GM12875 (cell line): Measurements from ENCODE around the gene DDR1.

Source experiments
- H3K4me3 ChIP-seq: one replicate; pipeline ENCODE4 v1.5.1; 2011; ENCODE audit warnings: low read depth, low read length, control low read depth
- TF ChIP-seq, protein P1 (sequence below): IDR thresholded peaks from 2 replicates; pipeline ENCODE4 v1.5.1; 2011; ENCODE audit warnings: low read depth, mild to moderate bottlenecking, control low read depth, inconsistent platforms, low read length, moderate library complexity, borderline replicate concordance; ENCODE audit not compliant: insufficient read depth

Gene DDR1

DNA sequence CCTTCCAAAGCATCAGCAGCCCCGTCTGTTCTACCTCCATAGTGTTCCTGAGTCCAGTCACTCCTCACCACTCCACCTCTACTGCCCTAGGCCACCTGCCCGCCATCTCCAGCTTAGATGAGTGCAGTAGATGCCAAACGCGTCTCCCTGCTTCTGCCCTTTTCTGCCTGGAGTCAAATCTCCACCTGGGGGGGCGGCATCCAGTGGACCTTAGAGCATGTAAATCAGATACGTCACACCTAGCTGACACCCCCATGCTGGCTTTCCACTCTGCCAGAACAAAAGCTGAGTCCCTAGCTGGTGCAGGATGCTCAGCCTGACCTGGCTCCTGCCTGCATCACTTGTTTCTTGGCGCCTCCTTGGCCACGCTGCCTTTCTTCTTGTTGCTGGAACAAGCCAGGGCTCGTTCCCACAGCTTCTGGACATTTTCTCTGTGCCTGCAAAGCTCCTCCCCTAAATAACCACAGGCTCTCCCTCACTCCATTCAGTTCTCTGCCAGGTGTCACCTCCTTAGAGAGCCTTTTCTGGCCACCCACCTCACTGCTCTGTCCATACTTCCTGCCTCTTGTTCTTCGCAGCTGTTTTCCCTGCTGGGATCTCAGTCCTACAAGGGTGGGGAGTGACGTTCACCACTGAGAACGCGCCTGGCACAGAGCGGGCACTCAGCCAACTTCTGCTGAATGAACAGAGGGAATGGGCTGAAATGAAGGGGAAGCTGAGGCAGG is 5.8 kb downstream of the DDR1 start:
- no peak overlapping the region for H3K4me3 ChIP-seq
- TF ChIP-seq, protein P1, sequence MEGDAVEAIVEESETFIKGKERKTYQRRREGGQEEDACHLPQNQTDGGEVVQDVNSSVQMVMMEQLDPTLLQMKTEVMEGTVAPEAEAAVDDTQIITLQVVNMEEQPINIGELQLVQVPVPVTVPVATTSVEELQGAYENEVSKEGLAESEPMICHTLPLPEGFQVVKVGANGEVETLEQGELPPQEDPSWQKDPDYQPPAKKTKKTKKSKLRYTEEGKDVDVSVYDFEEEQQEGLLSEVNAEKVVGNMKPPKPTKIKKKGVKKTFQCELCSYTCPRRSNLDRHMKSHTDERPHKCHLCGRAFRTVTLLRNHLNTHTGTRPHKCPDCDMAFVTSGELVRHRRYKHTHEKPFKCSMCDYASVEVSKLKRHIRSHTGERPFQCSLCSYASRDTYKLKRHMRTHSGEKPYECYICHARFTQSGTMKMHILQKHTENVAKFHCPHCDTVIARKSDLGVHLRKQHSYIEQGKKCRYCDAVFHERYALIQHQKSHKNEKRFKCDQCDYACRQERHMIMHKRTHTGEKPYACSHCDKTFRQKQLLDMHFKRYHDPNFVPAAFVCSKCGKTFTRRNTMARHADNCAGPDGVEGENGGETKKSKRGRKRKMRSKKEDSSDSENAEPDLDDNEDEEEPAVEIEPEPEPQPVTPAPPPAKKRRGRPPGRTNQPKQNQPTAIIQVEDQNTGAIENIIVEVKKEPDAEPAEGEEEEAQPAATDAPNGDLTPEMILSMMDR: no peak

DNA sequence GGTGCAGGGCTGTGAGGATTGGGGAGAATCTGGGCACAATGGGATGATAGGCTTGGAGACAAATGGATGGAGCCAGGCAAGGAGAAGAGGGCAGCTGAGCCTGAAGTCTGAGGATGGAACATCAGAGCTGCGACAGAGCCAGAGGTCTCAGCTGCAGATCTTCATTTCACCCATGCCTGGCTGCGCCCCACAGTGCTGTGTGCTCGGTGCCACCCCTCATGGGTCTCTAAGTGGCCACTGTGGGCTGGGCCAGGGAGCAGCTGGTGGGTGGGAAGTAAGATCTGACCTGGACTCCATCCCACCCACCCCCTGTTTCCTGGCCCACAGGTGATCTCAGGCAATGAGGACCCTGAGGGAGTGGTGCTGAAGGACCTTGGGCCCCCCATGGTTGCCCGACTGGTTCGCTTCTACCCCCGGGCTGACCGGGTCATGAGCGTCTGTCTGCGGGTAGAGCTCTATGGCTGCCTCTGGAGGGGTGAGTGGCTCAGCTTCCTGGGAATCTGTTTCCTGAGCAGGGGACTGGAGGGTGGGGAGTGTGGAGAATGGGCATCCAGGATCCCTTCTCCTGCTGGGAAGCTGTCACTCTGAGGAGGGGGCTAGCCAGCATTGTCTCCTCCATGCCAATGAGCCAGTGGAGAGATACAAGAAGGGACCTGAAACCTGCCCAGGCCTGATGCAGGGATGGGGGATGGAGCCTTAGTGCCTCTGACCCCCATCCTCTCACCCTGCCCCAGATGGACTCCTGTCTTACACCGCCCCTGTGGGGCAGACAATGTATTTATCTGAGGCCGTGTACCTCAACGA is 6.5 kb downstream of the DDR1 start:
- H3K4me3 ChIP-seq: no peak overlapping the region
- TF ChIP-seq, protein P1: no peak

DNA sequence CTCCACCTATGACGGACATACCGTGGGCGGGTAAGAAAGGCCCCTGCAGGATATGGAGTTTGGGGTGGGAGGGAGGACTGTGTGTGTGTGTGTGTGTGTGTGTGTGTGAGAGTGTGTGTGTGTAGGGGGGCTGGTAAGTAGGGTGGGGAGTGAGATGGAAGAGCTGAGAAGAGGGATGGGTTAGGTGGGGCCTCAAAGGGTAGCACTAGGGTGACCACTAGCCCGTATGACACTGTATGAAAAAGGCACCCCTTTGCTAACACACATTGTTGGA is 7.1 kb downstream of the DDR1 start:
- H3K4me3 ChIP-seq: no peak overlapping the region
- TF ChIP-seq, protein P1: no peak

DNA sequence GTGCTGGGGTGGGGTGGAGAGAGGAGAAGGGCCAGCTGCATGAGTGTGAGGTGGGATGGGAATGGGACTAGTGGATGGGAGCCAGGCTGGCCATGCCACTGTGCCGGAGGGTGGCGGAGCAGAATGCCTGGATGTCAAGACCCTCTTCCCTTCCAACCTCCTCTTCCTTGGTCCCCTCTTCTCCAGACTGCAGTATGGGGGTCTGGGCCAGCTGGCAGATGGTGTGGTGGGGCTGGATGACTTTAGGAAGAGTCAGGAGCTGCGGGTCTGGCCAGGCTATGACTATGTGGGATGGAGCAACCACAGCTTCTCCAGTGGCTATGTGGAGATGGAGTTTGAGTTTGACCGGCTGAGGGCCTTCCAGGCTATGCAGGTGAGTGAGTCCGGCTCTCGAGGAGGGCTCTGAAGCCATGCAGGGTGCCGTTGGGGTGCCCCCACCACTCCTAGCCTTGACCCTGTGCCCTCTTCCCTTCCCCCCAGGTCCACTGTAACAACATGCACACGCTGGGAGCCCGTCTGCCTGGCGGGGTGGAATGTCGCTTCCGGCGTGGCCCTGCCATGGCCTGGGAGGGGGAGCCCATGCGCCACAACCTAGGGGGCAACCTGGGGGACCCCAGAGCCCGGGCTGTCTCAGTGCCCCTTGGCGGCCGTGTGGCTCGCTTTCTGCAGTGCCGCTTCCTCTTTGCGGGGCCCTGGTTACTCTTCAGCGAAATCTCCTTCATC is 7.7 kb downstream of the DDR1 start:
- TF ChIP-seq, protein P1: no peak
- H3K4me3 ChIP-seq: no peak overlapping the region

DNA sequence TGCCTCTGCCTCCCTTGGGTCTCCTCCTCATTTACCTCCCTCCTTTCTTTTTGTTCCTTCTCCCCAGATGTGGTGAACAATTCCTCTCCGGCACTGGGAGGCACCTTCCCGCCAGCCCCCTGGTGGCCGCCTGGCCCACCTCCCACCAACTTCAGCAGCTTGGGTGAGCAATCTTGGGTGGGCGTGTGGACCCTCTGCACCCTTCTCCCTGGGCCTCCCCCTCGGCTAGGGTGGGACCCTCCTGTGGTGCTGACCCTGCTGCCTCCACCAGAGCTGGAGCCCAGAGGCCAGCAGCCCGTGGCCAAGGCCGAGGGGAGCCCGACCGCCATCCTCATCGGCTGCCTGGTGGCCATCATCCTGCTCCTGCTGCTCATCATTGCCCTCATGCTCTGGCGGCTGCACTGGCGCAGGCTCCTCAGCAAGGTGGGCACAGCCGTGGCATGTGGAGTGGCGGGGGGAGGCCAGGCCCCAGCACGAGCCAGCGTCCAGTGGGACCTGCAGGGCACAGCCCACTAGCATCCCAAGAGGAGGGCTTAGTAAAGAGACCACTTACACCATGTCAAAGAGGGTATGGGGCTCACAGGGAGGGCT is 8.8 kb downstream of the DDR1 start:
- TF ChIP-seq, protein P1: no peak
- no peak overlapping the region for H3K4me3 ChIP-seq

DNA sequence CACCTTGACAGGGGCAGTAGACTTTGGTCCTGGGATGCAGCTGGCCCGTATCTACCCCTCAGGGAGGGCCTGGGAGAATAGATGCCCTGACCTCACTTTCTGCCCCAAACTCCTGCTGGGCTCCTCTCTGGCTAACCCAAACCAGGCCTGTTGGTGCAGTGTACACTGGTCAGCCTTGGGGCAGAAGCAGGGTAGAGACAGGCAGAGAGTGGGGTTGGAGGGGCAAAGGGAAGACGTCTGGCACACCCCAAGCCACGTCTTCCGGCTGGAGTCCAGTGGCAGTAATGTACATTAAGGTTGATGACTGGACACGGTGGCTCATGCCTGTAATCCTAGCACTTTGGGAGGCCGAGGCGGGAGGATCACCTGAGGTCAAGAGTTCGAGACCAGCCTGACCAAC is 9.3 kb downstream of the DDR1 start:
- H3K4me3 ChIP-seq: no peak overlapping the region
- TF ChIP-seq, protein P1: no peak
